ENCODE measurements around the gene DXO.
"Not testable (repeated sequence)": the region's sequence is repeated elsewhere in the genome, so short reads cannot be mapped to it uniquely, and the experiment has no call there.

DNA sequence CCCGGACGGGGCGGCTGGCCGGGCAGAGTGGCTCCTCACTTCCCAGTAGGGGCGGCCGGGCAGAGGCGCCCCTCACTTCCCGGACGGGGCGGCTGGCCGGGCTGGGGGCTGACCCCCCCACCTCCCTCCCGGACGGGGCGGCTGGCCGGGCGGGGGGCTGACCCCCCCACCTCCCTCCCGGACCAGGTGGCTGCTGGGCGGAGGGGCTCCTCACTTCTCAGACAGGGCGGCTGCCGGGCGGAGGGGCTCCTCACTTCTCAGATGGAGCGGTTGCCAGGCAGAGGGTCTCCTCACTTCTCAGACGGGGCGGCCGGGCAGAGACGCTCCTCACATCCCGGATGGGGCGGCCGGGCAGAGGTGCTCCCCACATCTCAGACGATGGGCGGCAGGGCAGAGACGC is 39.8 kb downstream of the DXO start:
- not testable (repeated sequence) for TF ChIP-seq CTCF (IDR thresholded peaks at IDR 0.05); EZH2 (IDR thresholded peaks at IDR 0.05; ENCODE audit: borderline replicate concordance, insufficient read depth, low read depth, low read length, poor library complexity, severe bottlenecking)

Measured in B cell (primary cell).